ENCODE results near the gene ADAMTS2.
A peak's percentile ranks its signal among the peaks of the same experiment; 100 is the strongest.

The ADAMTS2 gene

GRCh38 chr5:179222246-179223017 lies 122.8 kb downstream of the ADAMTS2 start:
- Histone ChIP-seq H3K36me3 (ENCODE audit: control insufficient read depth in 4 of 4, insufficient read depth in 4 of 4, low read length in 3 of 4) (no peaks in the 10 kb centered on the region), H3K9me3 (ENCODE audit: control extremely low read depth in 1 of 5, control insufficient read depth in 4 of 5, insufficient read depth in 2 of 5, low read depth in 1 of 5, low read length in 4 of 5) (peaks cover 0 to 25% (median 16%) of the 10 kb centered on the region in 5 experiments), H3K27me3 (replicated peaks in 2 of 5; ENCODE audit: control insufficient read depth in 4 of 5, insufficient read depth in 5 of 5, low read length in 4 of 5) (no peaks in the 10 kb centered on the region), H3K4me3 (ENCODE audit: control insufficient read depth in 1 of 7, extremely low read depth in 1 of 7, insufficient read depth in 4 of 7, low read depth in 2 of 7, low read length in 6 of 7) (no peak overlapping the region), H3K27ac (ENCODE audit: insufficient read depth in 1 of 2, low read depth in 1 of 2, low read length in 2 of 2, poor library complexity in 1 of 2, severe bottlenecking in 2 of 2) (no peak overlapping the region), H3K4me1 (ENCODE audit: control extremely low read depth in 1 of 4, control insufficient read depth in 4 of 4, insufficient read depth in 4 of 4, low read length in 3 of 4) (peaks cover 0 to 14% (median 13%) of the 10 kb centered on the region in 4 experiments)
- WGBS (ENCODE audit: insufficient coverage): 95% methylated on average over 8 of the region's 9 CpGs
- ChIA-PET POLR2A (no interaction called here), CTCF (no interaction called here)
- DNase-seq: no peak

GRCh38 chr5:179221877-179222220 lies 123.4 kb downstream of the ADAMTS2 start:
- H3K9me3 ChIP-seq (ENCODE audit: control extremely low read depth in 1 of 5, control insufficient read depth in 4 of 5, insufficient read depth in 2 of 5, low read depth in 1 of 5, low read length in 4 of 5): peaks cover 0 to 25% (median 16%) of the 10 kb centered on the region in 5 experiments
- no peak overlapping the region for H3K4me3 ChIP-seq (ENCODE audit: control insufficient read depth in 1 of 7, extremely low read depth in 1 of 7, insufficient read depth in 4 of 7, low read depth in 2 of 7, low read length in 6 of 7)
- no peak overlapping the region for H3K27ac ChIP-seq (ENCODE audit: insufficient read depth in 1 of 2, low read depth in 1 of 2, low read length in 2 of 2, poor library complexity in 1 of 2, severe bottlenecking in 2 of 2)
- WGBS (ENCODE audit: insufficient coverage): 79% methylated on average over 6 of the region's 6 CpGs
- H3K27me3 ChIP-seq (replicated peaks in 2 of 5; ENCODE audit: control insufficient read depth in 4 of 5, insufficient read depth in 5 of 5, low read length in 4 of 5): no peaks in the 10 kb centered on the region
- peaks cover 0 to 14% (median 13%) of the 10 kb centered on the region in 4 experiments for H3K4me1 ChIP-seq (ENCODE audit: control extremely low read depth in 1 of 4, control insufficient read depth in 4 of 4, insufficient read depth in 4 of 4, low read length in 3 of 4)
- no peaks in the 10 kb centered on the region for H3K36me3 ChIP-seq (ENCODE audit: control insufficient read depth in 4 of 4, insufficient read depth in 4 of 4, low read length in 3 of 4)
- ChIA-PET POLR2A (no interaction called here), CTCF (no interaction called here)
- no peak for DNase-seq

GRCh38 chr5:179221196-179221876 lies 123.9 kb downstream of the ADAMTS2 start:
- CTCF ChIA-PET: no interaction called here
- H3K36me3 ChIP-seq (ENCODE audit: control insufficient read depth in 4 of 4, insufficient read depth in 4 of 4, low read length in 3 of 4): no peaks in the 10 kb centered on the region
- POLR2A ChIA-PET: no interaction called here
- WGBS (ENCODE audit: insufficient coverage): over 99% methylated on average over 9 of the region's 14 CpGs
- H3K4me3 ChIP-seq (ENCODE audit: control insufficient read depth in 1 of 7, extremely low read depth in 1 of 7, insufficient read depth in 4 of 7, low read depth in 2 of 7, low read length in 6 of 7): no peak overlapping the region
- no peak overlapping the region for H3K27ac ChIP-seq (ENCODE audit: insufficient read depth in 1 of 2, low read depth in 1 of 2, low read length in 2 of 2, poor library complexity in 1 of 2, severe bottlenecking in 2 of 2)
- peaks cover 0 to 25% (median 16%) of the 10 kb centered on the region in 5 experiments for H3K9me3 ChIP-seq (ENCODE audit: control extremely low read depth in 1 of 5, control insufficient read depth in 4 of 5, insufficient read depth in 2 of 5, low read depth in 1 of 5, low read length in 4 of 5)
- peaks cover 0 to 14% (median 13%) of the 10 kb centered on the region in 4 experiments for H3K4me1 ChIP-seq (ENCODE audit: control extremely low read depth in 1 of 4, control insufficient read depth in 4 of 4, insufficient read depth in 4 of 4, low read length in 3 of 4)
- H3K27me3 ChIP-seq (replicated peaks in 2 of 5; ENCODE audit: control insufficient read depth in 4 of 5, insufficient read depth in 5 of 5, low read length in 4 of 5): no peaks in the 10 kb centered on the region
- DNase-seq: no peak

- no peak overlapping the region for H3K4me3 ChIP-seq (ENCODE audit: control insufficient read depth in 1 of 7, extremely low read depth in 1 of 7, insufficient read depth in 4 of 7, low read depth in 2 of 7, low read length in 6 of 7)
- H3K27me3 ChIP-seq (replicated peaks in 2 of 5; ENCODE audit: control insufficient read depth in 4 of 5, insufficient read depth in 5 of 5, low read length in 4 of 5): no peaks in the 10 kb centered on the region
- peaks cover 0 to 24% (median 16%) of the 10 kb centered on the region in 5 experiments for H3K9me3 ChIP-seq (ENCODE audit: control extremely low read depth in 1 of 5, control insufficient read depth in 4 of 5, insufficient read depth in 2 of 5, low read depth in 1 of 5, low read length in 4 of 5)
- no peak for DNase-seq
- ChIA-PET POLR2A (no interaction called here), CTCF (no interaction called here)
- H3K4me1 ChIP-seq (ENCODE audit: control extremely low read depth in 1 of 4, control insufficient read depth in 4 of 4, insufficient read depth in 4 of 4, low read length in 3 of 4): peaks cover 0 to 14% (median 13%) of the 10 kb centered on the region in 4 experiments
- 95% methylated on average over 8 of the region's 8 CpGs for WGBS (ENCODE audit: insufficient coverage)
- H3K36me3 ChIP-seq (ENCODE audit: control insufficient read depth in 4 of 4, insufficient read depth in 4 of 4, low read length in 3 of 4): no peaks in the 10 kb centered on the region
- H3K27ac ChIP-seq (ENCODE audit: insufficient read depth in 1 of 2, low read depth in 1 of 2, low read length in 2 of 2, poor library complexity in 1 of 2, severe bottlenecking in 2 of 2): no peak overlapping the region
Measured at GRCh38 chr5:179220716-179221115, 124.5 kb downstream of the ADAMTS2 start.

- POLR2A ChIA-PET: no interaction called here
- Histone ChIP-seq H3K27ac (ENCODE audit: insufficient read depth in 1 of 2, low read depth in 1 of 2, low read length in 2 of 2, poor library complexity in 1 of 2, severe bottlenecking in 2 of 2) (no peak overlapping the region), H3K36me3 (ENCODE audit: control insufficient read depth in 4 of 4, insufficient read depth in 4 of 4, low read length in 3 of 4) (no peaks in the 10 kb centered on the region), H3K9me3 (ENCODE audit: control extremely low read depth in 1 of 5, control insufficient read depth in 4 of 5, insufficient read depth in 2 of 5, low read depth in 1 of 5, low read length in 4 of 5) (peaks cover 0 to 18% (median 13%) of the 10 kb centered on the region in 5 experiments), H3K27me3 (replicated peaks in 2 of 5; ENCODE audit: control insufficient read depth in 4 of 5, insufficient read depth in 5 of 5, low read length in 4 of 5) (no peaks in the 10 kb centered on the region), H3K4me3 (ENCODE audit: control insufficient read depth in 1 of 7, extremely low read depth in 1 of 7, insufficient read depth in 4 of 7, low read depth in 2 of 7, low read length in 6 of 7) (no peak overlapping the region), H3K4me1 (ENCODE audit: control extremely low read depth in 1 of 4, control insufficient read depth in 4 of 4, insufficient read depth in 4 of 4, low read length in 3 of 4) (peaks cover 0 to 14% (median 13%) of the 10 kb centered on the region in 4 experiments)
- CTCF ChIA-PET: no interaction called here
- DNase-seq: peak; percentile 2 to 55 (median 50)
- WGBS (ENCODE audit: insufficient coverage): 58% methylated on average over 22 of the region's 30 CpGs
Measured at GRCh38 chr5:179219661-179220620, 125.3 kb downstream of the ADAMTS2 start.

- CTCF ChIA-PET: no interaction called here
- 83% methylated on average over 4 of the region's 4 CpGs for WGBS (ENCODE audit: insufficient coverage)
- Histone ChIP-seq H3K27ac (ENCODE audit: insufficient read depth in 1 of 2, low read depth in 1 of 2, low read length in 2 of 2, poor library complexity in 1 of 2, severe bottlenecking in 2 of 2) (no peak overlapping the region), H3K4me1 (ENCODE audit: control extremely low read depth in 1 of 4, control insufficient read depth in 4 of 4, insufficient read depth in 4 of 4, low read length in 3 of 4) (peaks cover 0 to 14% (median 13%) of the 10 kb centered on the region in 4 experiments), H3K36me3 (ENCODE audit: control insufficient read depth in 4 of 4, insufficient read depth in 4 of 4, low read length in 3 of 4) (no peaks in the 10 kb centered on the region), H3K9me3 (ENCODE audit: control extremely low read depth in 1 of 5, control insufficient read depth in 4 of 5, insufficient read depth in 2 of 5, low read depth in 1 of 5, low read length in 4 of 5) (peaks cover 0 to 8% (median 5%) of the 10 kb centered on the region in 5 experiments), H3K4me3 (ENCODE audit: control insufficient read depth in 1 of 7, extremely low read depth in 1 of 7, insufficient read depth in 4 of 7, low read depth in 2 of 7, low read length in 6 of 7) (no peak overlapping the region), H3K27me3 (replicated peaks in 2 of 5; ENCODE audit: control insufficient read depth in 4 of 5, insufficient read depth in 5 of 5, low read length in 4 of 5) (no peaks in the 10 kb centered on the region)
- no peak for DNase-seq
- POLR2A ChIA-PET: no interaction called here
Measured at GRCh38 chr5:179218943-179219330, 126.3 kb downstream of the ADAMTS2 start.

Measured in common myeloid progenitor, CD34-positive (primary cell).